ENCODE measurements around the gene SETD2. TPM values are rescaled to one million over a fixed set of nuclear protein-coding genes. Genes with fewer than 3 reads are reported as not detected.

Gene SETD2
- total RNA-seq, 1 experiment from 2014 or later, result 47.7 TPM

- peaks cover 100% of the 10 kb centered on the region for H3K79me2 ChIP-seq (ENCODE audit: low read depth)
- H4K20me1 ChIP-seq (ENCODE audit: insufficient read depth), result peaks cover 71% of the 10 kb centered on the region
- DNase-seq, result no peak
- TF ChIP-seq EZH2 (IDR thresholded peaks at IDR 0.05; ENCODE audit: low read depth) (no peak), CTCF (conservative IDR thresholded peaks at IDR 0.05) (no peak)
- intact Hi-C loops (cut with micrococcal nuclease; ENCODE audit: unreplicated experiment), result no loop called here
- H3K9me3 ChIP-seq (ENCODE audit: insufficient read depth, low read depth), result no peaks in the 10 kb centered on the region
- 0 out of 2 replicates have a peak overlapping the region, but pooled peaks have one; percentile 19 for H3K27ac ChIP-seq
- no TSS peak for BruUV-seq (replicated peaks)
- CTCF ChIA-PET, result interaction anchor here (0.6 kb wide), 1 partner anchor 226 kb away, joined by 28 read pairs; no protein-coding TSS in a partner anchor
- H2AFZ ChIP-seq, result no peak overlapping the region
- no peaks in the 10 kb centered on the region for H3K9me2 ChIP-seq (ENCODE audit: insufficient read depth)
- POLR2A ChIA-PET (ENCODE audit: unreplicated experiment), result no interaction called here
- H3K4me2 ChIP-seq, result no peak overlapping the region
- H3F3A ChIP-seq (ENCODE audit: insufficient read depth, low read depth), result 0 out of 2 replicates have a peak, but pooled peaks cover 5% of the 10 kb centered on the region
- H3K27me3 ChIP-seq (ENCODE audit: insufficient read depth, low read depth), result no peaks in the 10 kb centered on the region
- peaks cover 3% of the 10 kb centered on the region for H3K4me1 ChIP-seq (replicated peaks; ENCODE audit: insufficient read depth)
- no peak overlapping the region for H3K4me3 ChIP-seq
- no peaks in the 10 kb centered on the region for H3K36me3 ChIP-seq (ENCODE audit: low read depth)
These were observed 7.5 kb downstream of the SETD2 start for GRCh38 chr3:47156396-47156795.

GRCh38 chr3:47152578-47152977 lies 11.3 kb downstream of the SETD2 start:
- Histone ChIP-seq H3K4me1 (replicated peaks; ENCODE audit: insufficient read depth) (no peaks in the 10 kb centered on the region), H3K27me3 (ENCODE audit: insufficient read depth, low read depth) (no peaks in the 10 kb centered on the region), H3K4me3 (no peak overlapping the region), H3K79me2 (ENCODE audit: low read depth) (peaks cover 98% of the 10 kb centered on the region), H2AFZ (no peak overlapping the region), H3K27ac (no peak overlapping the region), H3K9me2 (ENCODE audit: insufficient read depth) (no peaks in the 10 kb centered on the region), H3K9me3 (ENCODE audit: insufficient read depth, low read depth) (no peaks in the 10 kb centered on the region), H3K36me3 (ENCODE audit: low read depth) (no peaks in the 10 kb centered on the region), H3K4me2 (no peak overlapping the region), H3F3A (ENCODE audit: insufficient read depth, low read depth) (0 out of 2 replicates have a peak, but pooled peaks cover 5% of the 10 kb centered on the region), H4K20me1 (ENCODE audit: insufficient read depth) (peaks cover 70% of the 10 kb centered on the region)
- no TSS peak for BruUV-seq (replicated peaks)
- TF ChIP-seq EZH2 (IDR thresholded peaks at IDR 0.05; ENCODE audit: low read depth), result no peak
- TF ChIP-seq CTCF (conservative IDR thresholded peaks at IDR 0.05), result no peak
- intact Hi-C loops (cut with micrococcal nuclease; ENCODE audit: unreplicated experiment), result no loop called here
- no peak for DNase-seq
- CTCF ChIA-PET, result interaction anchor here (1.0 kb wide), 1 partner anchor 130 kb away, joined by 4 read pairs; the partner anchor contains the start of genes KIF9 and KLHL18
- POLR2A ChIA-PET (ENCODE audit: unreplicated experiment), result no interaction called here

GRCh38 chr3:47151836-47152235 lies 12.1 kb downstream of the SETD2 start:
- intact Hi-C loops (cut with micrococcal nuclease; ENCODE audit: unreplicated experiment), result no loop called here
- no TSS peak for BruUV-seq (replicated peaks)
- POLR2A ChIA-PET (ENCODE audit: unreplicated experiment), result no interaction called here

More at GRCh38 chr3:47151836-47152235, 12.1 kb downstream of the SETD2 start:
- H3F3A ChIP-seq (ENCODE audit: insufficient read depth, low read depth), result 0 out of 2 replicates have a peak, but pooled peaks cover 5% of the 10 kb centered on the region
- H4K20me1 ChIP-seq (ENCODE audit: insufficient read depth), result peaks cover 67% of the 10 kb centered on the region
- H3K4me1 ChIP-seq (replicated peaks; ENCODE audit: insufficient read depth), result no peaks in the 10 kb centered on the region
- no peak overlapping the region for H3K4me3 ChIP-seq
- DNase-seq, result no peak
- no peak overlapping the region for H3K27ac ChIP-seq
- no peak overlapping the region for H2AFZ ChIP-seq
- no peak for TF ChIP-seq CTCF (conservative IDR thresholded peaks at IDR 0.05)
- TF ChIP-seq EZH2 (IDR thresholded peaks at IDR 0.05; ENCODE audit: low read depth), result no peak
- no peak overlapping the region for H3K4me2 ChIP-seq
- H3K79me2 ChIP-seq (ENCODE audit: low read depth), result peaks cover 98% of the 10 kb centered on the region
- H3K9me3 ChIP-seq (ENCODE audit: insufficient read depth, low read depth), result no peaks in the 10 kb centered on the region
- CTCF ChIA-PET, result no interaction called here
- no peaks in the 10 kb centered on the region for H3K9me2 ChIP-seq (ENCODE audit: insufficient read depth)
- H3K27me3 ChIP-seq (ENCODE audit: insufficient read depth, low read depth), result no peaks in the 10 kb centered on the region
- H3K36me3 ChIP-seq (ENCODE audit: low read depth), result no peaks in the 10 kb centered on the region

All from PC-9 (cell line).